GM19438 (cell line): ENCODE results near the gene TMEM74B.
"Not testable (repeated sequence)": the region's sequence is repeated elsewhere in the genome, so short reads cannot be mapped to it uniquely, and the experiment has no call there.

Experiments used
- ATAC-seq: cut with Tn5 transposase; IDR thresholded peaks from one replicate; pipeline ENCODE4 v1.9.1; 2021; ENCODE audit warnings: low read depth; ENCODE audit not compliant: unreplicated experiment

Gene TMEM74B

DNA sequence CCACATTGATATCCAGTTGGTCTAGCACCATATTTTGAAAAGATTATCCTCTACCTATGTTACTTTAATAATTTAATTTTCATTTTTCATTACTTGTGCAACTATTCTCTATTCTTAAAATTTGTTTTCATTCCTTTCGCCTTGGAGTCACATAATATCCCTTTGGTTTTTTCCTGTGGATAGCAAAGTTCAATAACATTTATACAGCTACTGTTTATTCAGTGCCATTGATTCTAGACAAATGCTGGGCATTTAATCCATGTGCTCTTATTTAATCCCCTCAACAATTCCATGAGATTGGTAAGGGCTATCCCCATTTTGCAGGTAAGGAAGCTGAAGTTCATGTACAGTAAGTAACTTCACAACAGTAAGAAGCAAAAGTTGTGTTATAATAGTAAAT, 33.8 kb downstream of the TMEM74B start:
- ATAC-seq, result no peak

- ATAC-seq, result no peak
Observed at GRCh38 chr20:1150218-1150617, 34.6 kb downstream of the TMEM74B start.

GRCh38 chr20:1149812-1150211, 35.0 kb downstream of the TMEM74B start:
- not testable (repeated sequence) for ATAC-seq

- ATAC-seq, result no peak
Observed at GRCh38 chr20:1146957-1147356, 37.8 kb downstream of the TMEM74B start.

GRCh38 chr20:1144401-1145172, 40.2 kb downstream of the TMEM74B start:
- ATAC-seq, result no peak

- no peak for ATAC-seq
Observed at GRCh38 chr20:1137236-1137635, 47.5 kb downstream of the TMEM74B start.

DNA sequence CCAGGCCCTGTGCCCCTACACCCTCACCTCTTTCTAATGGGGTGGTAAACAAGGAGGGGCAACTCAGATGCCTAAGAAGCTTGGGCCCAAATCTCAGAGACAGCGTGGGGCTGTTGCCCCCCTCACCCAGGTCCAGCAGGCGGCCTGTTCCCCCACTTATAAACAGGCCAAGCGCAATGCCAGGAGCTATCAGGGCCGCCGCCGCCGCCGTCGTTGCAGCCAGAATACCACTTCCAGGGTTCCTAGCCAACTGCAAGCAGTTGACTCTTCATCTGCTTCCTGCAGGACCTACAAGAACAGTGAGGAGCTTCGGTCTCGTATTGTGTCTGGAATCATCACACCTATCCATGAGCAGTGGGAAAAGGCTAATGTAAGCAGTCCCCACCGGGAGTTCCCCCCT, 49.9 kb downstream of the TMEM74B start:
- ATAC-seq, result no peak

GRCh38 chr20:1134355-1134754, 50.4 kb downstream of the TMEM74B start:
- no peak for ATAC-seq

DNA sequence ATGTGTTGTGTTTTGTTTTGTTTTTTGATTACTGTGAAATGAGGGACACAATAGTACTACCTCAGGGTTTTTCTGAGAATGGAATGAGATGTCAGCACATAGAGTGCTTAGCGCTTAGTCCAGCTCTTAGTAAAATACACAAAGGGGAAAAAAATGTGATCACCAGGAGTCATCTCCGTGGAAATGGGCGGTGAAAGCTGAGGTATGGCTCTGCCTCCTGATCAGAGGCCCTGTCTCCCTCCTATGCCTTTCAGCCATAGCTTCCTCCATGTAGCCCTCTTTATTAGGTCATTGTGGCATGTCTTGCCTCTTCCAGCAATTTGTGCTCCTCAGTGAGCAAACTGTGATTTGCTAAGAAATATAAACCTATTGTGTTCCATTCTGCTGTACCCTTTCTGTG, 53.4 kb downstream of the TMEM74B start:
- ATAC-seq, result no peak

DNA sequence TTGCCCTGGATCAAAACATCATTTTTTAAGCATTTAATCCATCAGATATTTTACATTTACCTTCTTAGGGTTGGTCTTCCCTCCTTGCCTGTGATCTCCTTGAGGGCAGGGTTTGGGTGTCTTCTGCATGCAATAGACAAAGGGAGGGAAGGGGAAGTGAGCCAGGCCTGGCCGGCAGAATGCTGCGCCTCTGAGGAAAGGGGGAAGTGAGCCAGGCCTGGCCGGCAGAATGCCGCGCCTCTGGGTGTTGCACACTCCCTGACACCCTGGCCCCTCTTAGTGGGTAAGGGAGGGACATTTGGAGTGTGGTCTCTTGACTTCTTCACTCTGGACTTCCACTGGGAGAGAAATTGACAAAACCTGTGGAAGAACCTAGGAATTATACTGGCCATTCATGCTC, 53.9 kb downstream of the TMEM74B start:
- no peak for ATAC-seq
